ENCODE measurements around the gene NOTUM. TPM values are rescaled to one million over a fixed set of nuclear protein-coding genes. Genes with fewer than 3 reads are reported as not detected.

The NOTUM gene
- total and polyA plus RNA-seq, 4 donors = 0.19 to 5.4 (median 1.6) TPM

GRCh38 chr17:81955756-81956544 is 5.0 kb downstream of the NOTUM start:
- Histone ChIP-seq H3K9me3 (ENCODE audit: control insufficient read depth in 4 of 4, low read length in 3 of 4) (no peaks in the 10 kb centered on the region), H3K9ac (ENCODE audit: low read depth in 1 of 2, low read length in 2 of 2) (no peak overlapping the region), H3K4me3 (ENCODE audit: low read depth in 1 of 3, low read length in 3 of 3) (no peak overlapping the region), H3K36me3 (ENCODE audit: control insufficient read depth in 4 of 4, insufficient read depth in 3 of 4, low read depth in 1 of 4, low read length in 3 of 4) (no peaks in the 10 kb centered on the region), H3K27me3 (ENCODE audit: control insufficient read depth in 4 of 4, insufficient read depth in 4 of 4, low read length in 3 of 4) (no peaks in the 10 kb centered on the region), H3K27ac (ENCODE audit: low read depth in 1 of 2, low read length in 2 of 2) (no peak overlapping the region), H3K4me1 (ENCODE audit: control insufficient read depth in 4 of 4, insufficient read depth in 4 of 4, low read length in 3 of 4) (peaks cover 4 to 20% (median 10%) of the 10 kb centered on the region in 4 donors)
- no peak for TF ChIP-seq TAF1 (conservative IDR thresholded peaks at IDR 0.05)
- WGBS = 88% methylated on average over 13 of the region's 13 CpGs
- no peak for DNase-seq (ENCODE audit: low spot score)

GRCh38 chr17:81955058-81955681 is 5.8 kb downstream of the NOTUM start:
- no peaks in the 10 kb centered on the region for H3K36me3 ChIP-seq (ENCODE audit: control insufficient read depth in 4 of 4, insufficient read depth in 3 of 4, low read depth in 1 of 4, low read length in 3 of 4)
- peaks cover 0 to 16% (median 7%) of the 10 kb centered on the region in 4 donors for H3K4me1 ChIP-seq (ENCODE audit: control insufficient read depth in 4 of 4, insufficient read depth in 4 of 4, low read length in 3 of 4)
- no peak for TF ChIP-seq MAX (IDR thresholded peaks at IDR 0.05)
- TF ChIP-seq HNF4G (IDR thresholded peaks at IDR 0.05) = no peak
- TF ChIP-seq RAD21 (IDR thresholded peaks at IDR 0.05) = no peak
- TF ChIP-seq EGR1 (IDR thresholded peaks at IDR 0.05; ENCODE audit: low read depth in 2 of 2) = no peak
- TF ChIP-seq TAF1 (conservative IDR thresholded peaks at IDR 0.05) = no peak
- no peak for TF ChIP-seq GABPA (IDR thresholded peaks at IDR 0.05 in 1 of 2, conservative IDR thresholded peaks at IDR 0.05 in 1 of 2)
- no peak for TF ChIP-seq JUND (IDR thresholded peaks at IDR 0.05)
- no peak for TF ChIP-seq HNF4A (conservative IDR thresholded peaks at IDR 0.05)
- no peak for TF ChIP-seq ATF3 (IDR thresholded peaks at IDR 0.05)
- TF ChIP-seq CTCF (IDR thresholded peaks at IDR 0.05; ENCODE audit: low read depth, low read length, missing input control) = no peak
- no peak for TF ChIP-seq ZBTB33 (IDR thresholded peaks at IDR 0.05)
- TF ChIP-seq RXRA (IDR thresholded peaks at IDR 0.05) = no peak
- TF ChIP-seq SP1 (IDR thresholded peaks at IDR 0.05) = no peak
- no peak for TF ChIP-seq FOXA1 (IDR thresholded peaks at IDR 0.05)
- TF ChIP-seq REST (IDR thresholded peaks at IDR 0.05) = no peak
- no peak for TF ChIP-seq YY1 (IDR thresholded peaks at IDR 0.05)
- TF ChIP-seq FOXA2 (IDR thresholded peaks at IDR 0.05) = no peak
- no peak for TF ChIP-seq NR2F2 (IDR thresholded peaks at IDR 0.05)
- WGBS = 97% methylated on average over 26 of the region's 26 CpGs
- no peak overlapping the region for H3K27ac ChIP-seq (ENCODE audit: low read depth in 1 of 2, low read length in 2 of 2)
- no peak overlapping the region for H3K9ac ChIP-seq (ENCODE audit: low read depth in 1 of 2, low read length in 2 of 2)
- no peak for DNase-seq (ENCODE audit: low spot score)
- H3K4me3 ChIP-seq (ENCODE audit: low read depth in 1 of 3, low read length in 3 of 3) = no peak overlapping the region
- no peaks in the 10 kb centered on the region for H3K9me3 ChIP-seq (ENCODE audit: control insufficient read depth in 4 of 4, low read length in 3 of 4)
- no peaks in the 10 kb centered on the region for H3K27me3 ChIP-seq (ENCODE audit: control insufficient read depth in 4 of 4, insufficient read depth in 4 of 4, low read length in 3 of 4)

Data from liver (tissue), 9 donors.